Stimulated activated naive CD8-positive, alpha-beta T cell treated with anti-CD3 and anti-CD28 coated beads, Interleukin-15, Interleukin-2, amounts not matched to agents 100 U/mL and 50 U/mL, for 24 hours (primary cell): ENCODE results near the gene RXRG.
"Not testable (repeated sequence)": the region's sequence is repeated elsewhere in the genome, so short reads cannot be mapped to it uniquely, and the experiment has no call there.

ENCODE experiments used
- ATAC-seq: fragments of 150-1000 bp; cut with Tn5 transposase; one replicate; pipeline ENCODE4 v1.10.0; 2021
- DNase-seq: peaks from one replicate; pipeline ENCODE4 v3.0.0; 2021

RXRG gene

GRCh38 chr1:165444897-165445370 lies at the start of gene RXRG:
RXRG (minus strand) TSS chr1:165445126; CDS start chr1:165444893, 233 bp downstream.
- no peak for ATAC-seq

GRCh38 chr1:165492845-165493373 lies 48.0 kb upstream of the RXRG start:
- DNase-seq = no peak
- no peak for ATAC-seq

More at GRCh38 chr1:165444897-165445370, at the start of gene RXRG:
- peak; percentile 24 for DNase-seq

GRCh38 chr1:165490175-165490574 lies 45.2 kb upstream of the RXRG start:
- DNase-seq (no peak), ATAC-seq (no peak)

GRCh38 chr1:165487921-165488320 lies 43.0 kb upstream of the RXRG start:
- ATAC-seq (no peak), DNase-seq (no peak)

GRCh38 chr1:165486663-165487062 lies 41.7 kb upstream of the RXRG start:
- no peak for DNase-seq
- ATAC-seq = no peak

GRCh38 chr1:165485716-165486115 lies 40.8 kb upstream of the RXRG start:
- no peak for DNase-seq
- ATAC-seq = no peak

GRCh38 chr1:165484532-165484931 lies 39.6 kb upstream of the RXRG start:
- ATAC-seq (no peak), DNase-seq (no peak)

GRCh38 chr1:165483412-165483811 lies 38.5 kb upstream of the RXRG start:
- no peak for ATAC-seq
- no peak for DNase-seq

GRCh38 chr1:165481820-165482532 lies 37.0 kb upstream of the RXRG start:
- ATAC-seq = peak; percentile 77
- DNase-seq = peak; percentile 12

- ATAC-seq = no peak
Measured at GRCh38 chr1:165476776-165477175, 31.9 kb upstream of the RXRG start.

GRCh38 chr1:165474196-165474595 lies 29.3 kb upstream of the RXRG start:
- DNase-seq (no peak), ATAC-seq (no peak)

More at GRCh38 chr1:165476776-165477175, 31.9 kb upstream of the RXRG start:
- DNase-seq = no peak

- no peak for DNase-seq
- no peak for ATAC-seq
Measured at GRCh38 chr1:165473081-165473480, 28.2 kb upstream of the RXRG start.

GRCh38 chr1:165468726-165469249 lies 23.9 kb upstream of the RXRG start:
- no peak for DNase-seq
- no peak for ATAC-seq

- no peak for ATAC-seq
- no peak for DNase-seq
Measured at GRCh38 chr1:165468253-165468652, 23.3 kb upstream of the RXRG start.

GRCh38 chr1:165467706-165468105 lies 22.8 kb upstream of the RXRG start:
- no peak for DNase-seq
- peak; percentile 32 for ATAC-seq

GRCh38 chr1:165463978-165464377 lies 19.1 kb upstream of the RXRG start:
- DNase-seq (no peak), ATAC-seq (no peak)

GRCh38 chr1:165459683-165460082 lies 14.8 kb upstream of the RXRG start:
- ATAC-seq, DNase-seq: not testable (repeated sequence)

GRCh38 chr1:165456861-165457260 lies 11.9 kb upstream of the RXRG start:
- ATAC-seq = no peak
- DNase-seq = no peak

GRCh38 chr1:165456114-165456513 lies 11.2 kb upstream of the RXRG start:
- ATAC-seq = no peak
- DNase-seq = no peak

- DNase-seq (no peak), ATAC-seq (no peak)
Measured at GRCh38 chr1:165455111-165455510, 10.2 kb upstream of the RXRG start.

GRCh38 chr1:165454091-165454610 lies 9.2 kb upstream of the RXRG start:
- no peak for DNase-seq
- ATAC-seq = no peak

- DNase-seq (no peak), ATAC-seq (no peak)
Measured at GRCh38 chr1:165452336-165453130, 7.6 kb upstream of the RXRG start.

GRCh38 chr1:165451691-165452090 lies 6.8 kb upstream of the RXRG start:
- no peak for DNase-seq
- no peak for ATAC-seq
